ENCODE data around the gene SH2B3.

- TF ChIP-seq CTCF (IDR thresholded peaks at IDR 0.05) (no peak), POLR2AphosphoS5 (IDR thresholded peaks at IDR 0.05; ENCODE audit: low read depth, low read length) (no peak), SIN3A (IDR thresholded peaks at IDR 0.05; ENCODE audit: borderline replicate concordance, insufficient read depth, low read depth, low read length) (no peak), TCF7L2 (IDR thresholded peaks at IDR 0.05; ENCODE audit: low read depth, low read length) (no peak)
- TF ChIP-seq, protein P1, sequence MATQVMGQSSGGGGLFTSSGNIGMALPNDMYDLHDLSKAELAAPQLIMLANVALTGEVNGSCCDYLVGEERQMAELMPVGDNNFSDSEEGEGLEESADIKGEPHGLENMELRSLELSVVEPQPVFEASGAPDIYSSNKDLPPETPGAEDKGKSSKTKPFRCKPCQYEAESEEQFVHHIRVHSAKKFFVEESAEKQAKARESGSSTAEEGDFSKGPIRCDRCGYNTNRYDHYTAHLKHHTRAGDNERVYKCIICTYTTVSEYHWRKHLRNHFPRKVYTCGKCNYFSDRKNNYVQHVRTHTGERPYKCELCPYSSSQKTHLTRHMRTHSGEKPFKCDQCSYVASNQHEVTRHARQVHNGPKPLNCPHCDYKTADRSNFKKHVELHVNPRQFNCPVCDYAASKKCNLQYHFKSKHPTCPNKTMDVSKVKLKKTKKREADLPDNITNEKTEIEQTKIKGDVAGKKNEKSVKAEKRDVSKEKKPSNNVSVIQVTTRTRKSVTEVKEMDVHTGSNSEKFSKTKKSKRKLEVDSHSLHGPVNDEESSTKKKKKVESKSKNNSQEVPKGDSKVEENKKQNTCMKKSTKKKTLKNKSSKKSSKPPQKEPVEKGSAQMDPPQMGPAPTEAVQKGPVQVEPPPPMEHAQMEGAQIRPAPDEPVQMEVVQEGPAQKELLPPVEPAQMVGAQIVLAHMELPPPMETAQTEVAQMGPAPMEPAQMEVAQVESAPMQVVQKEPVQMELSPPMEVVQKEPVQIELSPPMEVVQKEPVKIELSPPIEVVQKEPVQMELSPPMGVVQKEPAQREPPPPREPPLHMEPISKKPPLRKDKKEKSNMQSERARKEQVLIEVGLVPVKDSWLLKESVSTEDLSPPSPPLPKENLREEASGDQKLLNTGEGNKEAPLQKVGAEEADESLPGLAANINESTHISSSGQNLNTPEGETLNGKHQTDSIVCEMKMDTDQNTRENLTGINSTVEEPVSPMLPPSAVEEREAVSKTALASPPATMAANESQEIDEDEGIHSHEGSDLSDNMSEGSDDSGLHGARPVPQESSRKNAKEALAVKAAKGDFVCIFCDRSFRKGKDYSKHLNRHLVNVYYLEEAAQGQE (IDR thresholded peaks at IDR 0.05; ENCODE audit: insufficient read depth in 1 of 2, low read depth in 2 of 2, low read length in 1 of 2): no peak
Measured at GRCh38 chr12:111410431-111411184, 4.9 kb downstream of the SH2B3 start.

All from Panc1 (cell line).